Mammary epithelial cell (primary cell): ENCODE results near the gene PPM1E.

Experiments
- CTCF ChIP-seq, 2 donors: IDR thresholded peaks in 1 of 2; conservative IDR thresholded peaks in 1 of 2; 2 replicates each; pipeline ENCODE4 v1.5.1; 2011 to 2012; ENCODE audit warnings: inconsistent platforms in 2 of 2, low read length in 2 of 2, mild to moderate bottlenecking in 2 of 2, control low read depth in 1 of 2, low read depth in 1 of 2; ENCODE audit not compliant: insufficient read depth in 1 of 2; ENCODE audit errors: extremely low read depth in 1 of 2
- EZH2 ChIP-seq: IDR thresholded peaks from 2 replicates; pipeline ENCODE4 v1.6.1; 2012; ENCODE audit warnings: low read length, inconsistent platforms, borderline replicate concordance

- TF ChIP-seq CTCF (conservative IDR thresholded peaks at IDR 0.05 in 1 of 2, IDR thresholded peaks at IDR 0.05 in 1 of 2; ENCODE audit: extremely low read depth in 1 of 2, insufficient read depth in 1 of 2, low read depth in 1 of 2, low read length in 2 of 2) (no peak), EZH2 (no peak)
These were observed 272.1 kb downstream of the PPM1E start for GRCh38 chr17:59027750-59028149.
